NCI-H345 treated with DMSO at 0.1 percent for 48 hours (cell line): ENCODE results near the gene VARS1.
A peak's percentile ranks its signal among the peaks of the same experiment; 100 is the strongest.

ENCODE experiments used
- DNase-seq: peaks from one replicate; lab custom pipeline; 2025; ENCODE audit not compliant: unreplicated experiment; lab: John Stamatoyannopoulos, UW

The VARS1 gene

GRCh38 chr6:31775633-31776484, 19.7 kb downstream of the VARS1 start:
- DNase-seq, result no peak

GRCh38 chr6:31775184-31775583, 20.4 kb downstream of the VARS1 start:
- no peak for DNase-seq

- DNase-seq, result no peak
These were observed 23.6 kb downstream of the VARS1 start for GRCh38 chr6:31771992-31772358.

GRCh38 chr6:31770860-31771259, 24.7 kb downstream of the VARS1 start:
- no peak for DNase-seq

GRCh38 chr6:31769684-31770371, 25.7 kb downstream of the VARS1 start:
- DNase-seq, result peak; percentile 8

GRCh38 chr6:31768363-31769257, 26.9 kb downstream of the VARS1 start:
- no peak for DNase-seq

- no peak for DNase-seq
These were observed 28.4 kb downstream of the VARS1 start for GRCh38 chr6:31767096-31767645.

- DNase-seq, result no peak
These were observed 29.4 kb downstream of the VARS1 start for GRCh38 chr6:31765910-31766794.

GRCh38 chr6:31765559-31765909, 30.0 kb downstream of the VARS1 start:
- no peak for DNase-seq

- DNase-seq, result no peak
These were observed 31.4 kb downstream of the VARS1 start for GRCh38 chr6:31764198-31764597.

- DNase-seq, result no peak
These were observed 32.0 kb downstream of the VARS1 start for GRCh38 chr6:31763619-31763940.

- DNase-seq, result no peak
These were observed 32.5 kb downstream of the VARS1 start for GRCh38 chr6:31762878-31763618.

GRCh38 chr6:31762356-31762755, 33.2 kb downstream of the VARS1 start, which contains the start of gene SAPCD1:
SAPCD1 (plus strand) TSS chr6:31762656; CDS start chr6:31763055, 399 bp downstream.
- no peak for DNase-seq

- DNase-seq, result no peak
These were observed 34.2 kb downstream of the VARS1 start for GRCh38 chr6:31761343-31761742.

GRCh38 chr6:31760790-31761189, 34.8 kb downstream of the VARS1 start:
- no peak for DNase-seq

- DNase-seq, result no peak
These were observed 37.3 kb downstream of the VARS1 start for GRCh38 chr6:31758281-31758680.

- no peak for DNase-seq
These were observed 42.7 kb downstream of the VARS1 start for GRCh38 chr6:31752739-31753319.

- no peak for DNase-seq
These were observed 45.0 kb downstream of the VARS1 start for GRCh38 chr6:31750411-31751022.
